ENCODE results near the gene YWHAE.

DNA sequence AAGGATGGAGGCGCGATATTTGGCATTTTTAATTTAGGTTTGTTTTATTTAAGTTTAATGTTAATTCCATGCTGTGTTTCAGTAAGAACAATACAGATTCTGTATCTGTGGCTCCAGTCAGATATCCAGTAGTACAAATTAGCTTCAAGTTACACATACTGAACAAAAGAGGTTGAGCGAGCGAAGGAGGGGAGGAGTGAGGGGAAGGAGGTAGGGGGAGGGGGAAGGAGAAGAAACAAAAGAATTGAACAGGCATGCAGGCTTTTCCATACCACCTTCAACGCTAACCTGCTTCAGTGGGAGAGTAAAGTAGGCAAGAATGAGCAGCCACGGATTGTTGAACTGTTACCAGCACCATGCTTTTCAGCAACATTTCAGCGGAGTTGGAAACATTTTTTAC is 55.5 kb downstream of the YWHAE start:
- TF ChIP-seq, protein P1, sequence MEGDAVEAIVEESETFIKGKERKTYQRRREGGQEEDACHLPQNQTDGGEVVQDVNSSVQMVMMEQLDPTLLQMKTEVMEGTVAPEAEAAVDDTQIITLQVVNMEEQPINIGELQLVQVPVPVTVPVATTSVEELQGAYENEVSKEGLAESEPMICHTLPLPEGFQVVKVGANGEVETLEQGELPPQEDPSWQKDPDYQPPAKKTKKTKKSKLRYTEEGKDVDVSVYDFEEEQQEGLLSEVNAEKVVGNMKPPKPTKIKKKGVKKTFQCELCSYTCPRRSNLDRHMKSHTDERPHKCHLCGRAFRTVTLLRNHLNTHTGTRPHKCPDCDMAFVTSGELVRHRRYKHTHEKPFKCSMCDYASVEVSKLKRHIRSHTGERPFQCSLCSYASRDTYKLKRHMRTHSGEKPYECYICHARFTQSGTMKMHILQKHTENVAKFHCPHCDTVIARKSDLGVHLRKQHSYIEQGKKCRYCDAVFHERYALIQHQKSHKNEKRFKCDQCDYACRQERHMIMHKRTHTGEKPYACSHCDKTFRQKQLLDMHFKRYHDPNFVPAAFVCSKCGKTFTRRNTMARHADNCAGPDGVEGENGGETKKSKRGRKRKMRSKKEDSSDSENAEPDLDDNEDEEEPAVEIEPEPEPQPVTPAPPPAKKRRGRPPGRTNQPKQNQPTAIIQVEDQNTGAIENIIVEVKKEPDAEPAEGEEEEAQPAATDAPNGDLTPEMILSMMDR (IDR thresholded peaks at IDR 0.05) = no peak
- no peak for TF ChIP-seq POLR2AphosphoS5 (IDR thresholded peaks at IDR 0.05)
